AG04450 (cell line): Measurements from ENCODE around the gene MAPKBP1. TPM values are rescaled to one million over a fixed set of nuclear protein-coding genes. Genes with fewer than 3 reads are reported as not detected.
"Not testable (repeated sequence)": the region's sequence is repeated elsewhere in the genome, so short reads cannot be mapped to it uniquely, and the experiment has no call there.

ENCODE experiments used
- CTCF ChIA-PET: fragments of 300-600, 350-600 bp; formaldehyde crosslinking; extraction: SDS; loops from one replicate; lab custom pipeline; 2022; ENCODE audit warnings: antibody characterized with exemption, inconsistent platforms; lab: Charles Lee
- POLR2A ChIA-PET: fragments of 350-600 bp; formaldehyde crosslinking; extraction: SDS; loops from one replicate; lab custom pipeline; 2021; ENCODE audit warnings: antibody characterized with exemption, inconsistent platforms; lab: Yijun Ruan, JAX
- DNase-seq: peaks from one replicate; pipeline ENCODE4 v3.0.0-alpha.2; 2011; ENCODE audit warnings: low read depth, low spot score
- H3K27ac ChIP-seq: one replicate; pipeline ENCODE4 v1.5.1; 2012; ENCODE audit warnings: low read depth, low read length, control low read depth
- H3K27me3 ChIP-seq: one replicate; pipeline ENCODE4 v1.6.0; 2012; ENCODE audit warnings: low read length; ENCODE audit not compliant: control insufficient read depth, insufficient read depth
- H3K4me3 ChIP-seq: 2 replicates; pipeline ENCODE4 v1.5.1; 2011; ENCODE audit warnings: mild to moderate bottlenecking, low read depth, low read length, control low read depth
- H3K9me3 ChIP-seq: 2 replicates; pipeline ENCODE4 v1.5.1; 2012; ENCODE audit warnings: low read length; ENCODE audit not compliant: control insufficient read depth, insufficient read depth
- polyA plus RNA-seq: library from polyadenylated mRNA; depleted of rRNA; stranded (reverse); fragments of >200 nt; gene quantifications from 2 replicates; pipeline ENCODE4 v1.2.3, GENCODE V29; 2011
- TF ChIP-seq, protein P1 (sequence below): IDR thresholded peaks from 2 replicates; pipeline ENCODE4 v1.5.1; 2011; ENCODE audit warnings: low read depth, low read length, control low read depth, inconsistent platforms

Gene MAPKBP1
- polyA plus RNA-seq, 1 experiment: 6.1 TPM

DNA sequence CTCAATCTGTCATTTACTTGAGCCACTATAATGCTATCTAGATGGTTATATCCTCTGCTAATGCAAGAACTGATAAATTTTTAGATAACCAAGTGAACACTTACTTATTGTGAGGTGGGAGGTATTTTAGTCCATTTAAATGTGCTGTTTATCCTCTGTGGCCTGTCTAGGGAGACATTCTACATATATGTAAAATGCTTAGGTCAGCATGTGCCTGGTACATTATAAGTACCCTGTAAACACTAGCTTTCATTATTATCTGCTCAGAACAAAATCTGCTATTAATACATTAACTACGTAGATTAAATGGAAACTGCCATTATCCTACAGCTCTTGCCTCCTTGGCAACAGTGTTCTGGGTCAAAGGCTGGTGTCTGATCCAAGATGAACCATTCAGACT, 41.8 kb upstream of the MAPKBP1 start:
- POLR2A ChIA-PET: no interaction called here
- TF ChIP-seq, protein P1, sequence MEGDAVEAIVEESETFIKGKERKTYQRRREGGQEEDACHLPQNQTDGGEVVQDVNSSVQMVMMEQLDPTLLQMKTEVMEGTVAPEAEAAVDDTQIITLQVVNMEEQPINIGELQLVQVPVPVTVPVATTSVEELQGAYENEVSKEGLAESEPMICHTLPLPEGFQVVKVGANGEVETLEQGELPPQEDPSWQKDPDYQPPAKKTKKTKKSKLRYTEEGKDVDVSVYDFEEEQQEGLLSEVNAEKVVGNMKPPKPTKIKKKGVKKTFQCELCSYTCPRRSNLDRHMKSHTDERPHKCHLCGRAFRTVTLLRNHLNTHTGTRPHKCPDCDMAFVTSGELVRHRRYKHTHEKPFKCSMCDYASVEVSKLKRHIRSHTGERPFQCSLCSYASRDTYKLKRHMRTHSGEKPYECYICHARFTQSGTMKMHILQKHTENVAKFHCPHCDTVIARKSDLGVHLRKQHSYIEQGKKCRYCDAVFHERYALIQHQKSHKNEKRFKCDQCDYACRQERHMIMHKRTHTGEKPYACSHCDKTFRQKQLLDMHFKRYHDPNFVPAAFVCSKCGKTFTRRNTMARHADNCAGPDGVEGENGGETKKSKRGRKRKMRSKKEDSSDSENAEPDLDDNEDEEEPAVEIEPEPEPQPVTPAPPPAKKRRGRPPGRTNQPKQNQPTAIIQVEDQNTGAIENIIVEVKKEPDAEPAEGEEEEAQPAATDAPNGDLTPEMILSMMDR: no peak
- Histone ChIP-seq H3K27me3 (no peaks in the 10 kb centered on the region), H3K27ac (no peak overlapping the region), H3K9me3 (no peaks in the 10 kb centered on the region), H3K4me3 (no peak overlapping the region)
- DNase-seq: no peak
- CTCF ChIA-PET: no interaction called here

DNA sequence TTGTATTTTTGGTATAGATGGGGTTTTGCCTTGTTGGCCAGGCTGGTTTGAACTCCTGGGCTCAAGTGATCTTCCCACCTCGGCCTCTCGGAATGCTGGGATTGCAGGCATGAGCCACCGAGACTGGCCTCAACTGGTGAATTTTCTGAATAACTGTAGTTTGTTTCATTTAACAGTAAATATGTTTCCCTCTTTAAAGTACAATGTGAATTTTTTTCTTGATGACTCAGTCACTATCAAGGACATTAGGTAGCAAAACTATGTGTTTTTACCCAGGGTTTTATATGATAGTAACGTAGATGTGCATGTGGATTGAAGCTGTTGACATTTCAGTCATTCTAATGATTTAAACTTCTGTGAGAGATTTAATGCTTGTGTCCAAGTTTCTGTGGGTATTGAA, 40.2 kb upstream of the MAPKBP1 start:
- CTCF ChIA-PET: interaction anchor here (0.9 kb wide), 1 partner anchor 131 kb away, joined by 3 read pairs; no protein-coding TSS in a partner anchor
- POLR2A ChIA-PET: no interaction called here
- TF ChIP-seq, protein P1: no peak
- Histone ChIP-seq H3K27ac (no peak overlapping the region), H3K9me3 (no peaks in the 10 kb centered on the region), H3K4me3 (no peak overlapping the region), H3K27me3 (no peaks in the 10 kb centered on the region)
- no peak for DNase-seq

DNA sequence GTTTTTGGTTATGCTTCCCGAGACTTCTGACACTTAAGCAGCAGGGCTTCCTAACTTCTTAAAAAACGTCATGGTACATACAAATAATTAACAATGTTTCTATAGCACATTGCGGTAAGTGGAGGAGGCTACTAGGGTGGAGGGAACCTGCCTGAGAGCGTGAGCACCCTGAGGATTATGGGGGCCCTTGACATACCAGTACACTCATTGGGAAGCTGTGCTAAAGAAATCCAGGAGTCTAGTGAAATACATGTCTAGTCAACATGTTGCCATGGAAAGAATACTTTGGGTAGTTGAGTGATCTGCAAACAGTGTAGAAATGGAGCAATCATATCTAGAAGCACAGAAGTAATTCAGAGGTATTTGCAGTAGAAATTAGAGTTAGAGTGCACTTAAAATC, 39.2 kb upstream of the MAPKBP1 start:
- TF ChIP-seq, protein P1: no peak
- ChIA-PET CTCF (interaction anchor here (1.2 kb wide), 1 partner anchor 39 kb away, joined by 3 read pairs; the partner anchor contains the start of gene MAPKBP1), POLR2A (interaction anchor here (0.6 kb wide), 1 partner anchor 11 kb away, joined by 4 read pairs; no protein-coding TSS in a partner anchor)
- DNase-seq: no peak
- H3K27me3 ChIP-seq: no peaks in the 10 kb centered on the region
- no peaks in the 10 kb centered on the region for H3K9me3 ChIP-seq
- no peak overlapping the region for H3K4me3 ChIP-seq
- H3K27ac ChIP-seq: no peak overlapping the region

DNA sequence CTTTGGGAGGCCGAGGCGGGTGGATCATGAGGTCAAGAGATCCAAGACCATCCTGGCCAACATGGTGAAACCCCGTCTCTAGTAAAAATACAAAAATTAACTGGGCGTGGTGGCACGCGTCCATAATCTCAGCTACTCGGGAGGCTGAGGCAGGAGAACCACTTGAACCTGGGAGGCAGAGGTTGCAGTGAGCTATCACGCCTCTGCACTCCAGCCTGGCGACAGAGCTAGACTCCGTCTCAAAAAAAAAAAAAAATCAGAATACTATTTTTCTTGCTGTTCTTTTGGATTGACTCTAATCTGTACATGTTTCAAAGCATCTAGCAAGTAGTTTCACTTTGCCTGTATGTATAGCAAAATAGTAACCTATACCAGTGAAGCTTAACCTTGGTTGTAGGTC, 38.8 kb upstream of the MAPKBP1 start:
- CTCF ChIA-PET: interaction anchor here (1.2 kb wide), 1 partner anchor 39 kb away, joined by 3 read pairs; the partner anchor contains the start of gene MAPKBP1
- POLR2A ChIA-PET: interaction anchor here (0.6 kb wide), 1 partner anchor 12 kb away, joined by 4 read pairs; no protein-coding TSS in a partner anchor
- H3K27ac ChIP-seq, H3K27me3 ChIP-seq, H3K9me3 ChIP-seq, DNase-seq, H3K4me3 ChIP-seq: not testable (repeated sequence)

DNA sequence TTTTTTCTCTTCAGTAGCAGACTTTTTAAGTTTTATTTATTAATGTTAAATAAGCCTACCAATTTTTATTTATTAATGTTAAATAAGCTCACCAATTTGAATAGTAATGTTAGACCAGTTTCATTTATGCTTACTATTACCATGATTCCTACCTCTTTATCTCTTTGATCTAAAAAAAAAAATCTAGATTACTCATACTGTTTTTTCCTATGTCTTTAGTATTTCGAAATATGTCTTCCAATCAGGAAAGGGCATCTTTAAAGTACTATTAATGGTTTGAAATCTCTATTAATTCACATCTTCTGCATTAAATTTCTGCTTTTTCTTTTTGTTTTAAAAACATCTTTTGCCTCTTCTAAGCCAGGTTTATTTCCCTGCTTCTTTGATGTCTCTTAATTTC, 27.5 kb upstream of the MAPKBP1 start:
- Histone ChIP-seq H3K27me3 (no peaks in the 10 kb centered on the region), H3K27ac (no peak overlapping the region), H3K4me3 (no peak overlapping the region), H3K9me3 (no peaks in the 10 kb centered on the region)
- TF ChIP-seq, protein P1: no peak
- no peak for DNase-seq
- ChIA-PET CTCF (interaction anchor here (0.8 to 2.0 kb wide), 3 partner anchors 65 to 281 kb away, joined by 3 to 9 read pairs (median 3); no protein-coding TSS in a partner anchor), POLR2A (interaction anchor here (0.6 kb wide), 1 partner anchor 140 kb away, joined by 5 read pairs; no protein-coding TSS in a partner anchor)
